GM18520 (cell line): ENCODE measurements around the gene MTUS2.

Experiments
- ATAC-seq: cut with Tn5 transposase; IDR thresholded peaks from one replicate; pipeline ENCODE4 v1.9.1; 2021; ENCODE audit not compliant: unreplicated experiment

The MTUS2 gene

GRCh38 chr13:29515372-29515771 is 695.2 kb downstream of the MTUS2 start:
- no peak for ATAC-seq

DNA sequence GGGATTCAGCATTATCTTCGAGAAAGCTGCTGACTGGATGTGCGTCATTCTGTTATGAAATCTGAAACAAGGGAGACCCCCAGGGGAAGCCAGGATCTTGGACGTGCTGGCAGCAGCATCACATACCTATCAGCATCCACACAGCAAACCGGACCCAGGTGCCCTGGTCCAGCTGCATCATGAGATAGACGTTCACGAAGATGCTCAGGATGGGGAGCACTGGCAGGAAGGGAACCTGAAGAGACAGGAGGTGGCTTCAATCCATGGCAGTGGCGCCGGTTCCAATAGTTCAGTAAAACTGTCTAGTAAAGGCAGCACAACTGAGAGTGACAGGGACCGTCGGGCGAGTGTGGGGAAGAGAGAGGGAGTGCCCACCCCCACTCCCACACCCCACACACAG is 695.9 kb downstream of the MTUS2 start:
- no peak for ATAC-seq

- no peak for ATAC-seq
Measured at GRCh38 chr13:29516880-29517279, 696.7 kb downstream of the MTUS2 start.

- ATAC-seq = no peak
Measured at GRCh38 chr13:29519921-29520320, 699.8 kb downstream of the MTUS2 start.

- ATAC-seq = no peak
Measured at GRCh38 chr13:29520671-29521070, 700.5 kb downstream of the MTUS2 start.

DNA sequence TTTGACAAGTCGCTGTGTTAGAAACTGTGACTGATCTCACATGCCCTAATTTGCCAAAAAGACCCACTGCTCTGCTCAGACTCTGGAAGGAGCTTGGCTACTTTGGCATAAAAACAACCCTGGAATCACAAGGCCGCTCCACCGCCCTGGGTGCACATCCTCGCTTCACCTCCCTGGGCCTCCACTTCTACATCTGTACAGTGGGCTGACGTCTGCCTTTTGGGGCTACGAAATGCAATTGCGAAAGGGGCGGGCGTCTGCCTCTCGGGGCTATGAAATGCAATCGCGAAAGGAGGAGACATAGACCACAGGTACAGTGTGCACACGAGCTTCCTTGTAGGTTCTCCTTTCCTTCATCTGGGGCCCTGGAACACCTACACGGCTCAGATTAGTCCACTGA is 701.2 kb downstream of the MTUS2 start:
- no peak for ATAC-seq

DNA sequence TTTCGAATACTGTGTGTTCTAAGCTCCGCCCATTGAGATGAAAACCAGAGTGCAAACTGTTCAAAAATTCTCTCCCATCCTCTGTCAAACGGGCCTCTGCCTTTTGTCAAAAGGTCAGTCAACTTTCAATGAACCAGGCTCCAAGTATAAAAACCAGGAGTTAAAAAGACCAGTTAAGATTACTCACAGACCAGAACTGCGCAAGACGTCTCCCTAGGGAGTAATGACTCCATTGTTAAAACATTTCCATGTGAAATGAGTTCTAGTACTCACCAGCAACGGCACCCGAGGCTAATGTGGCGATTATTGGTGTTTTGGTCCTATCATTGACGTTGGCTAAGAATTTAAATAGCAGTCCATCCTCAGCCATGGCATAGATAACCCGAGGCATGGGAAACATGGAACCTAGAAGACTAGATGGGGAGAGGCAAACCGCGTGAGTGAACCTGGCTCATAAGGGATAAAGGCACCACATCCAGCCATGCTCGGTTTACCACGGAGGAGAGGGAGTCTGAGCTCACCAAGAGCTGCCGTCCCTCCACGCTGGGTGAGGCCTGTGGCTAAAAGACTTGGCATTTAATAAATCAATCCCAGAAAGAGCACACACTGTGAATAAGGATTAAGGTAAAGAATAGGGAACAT is 702.0 kb downstream of the MTUS2 start:
- no peak for ATAC-seq

DNA sequence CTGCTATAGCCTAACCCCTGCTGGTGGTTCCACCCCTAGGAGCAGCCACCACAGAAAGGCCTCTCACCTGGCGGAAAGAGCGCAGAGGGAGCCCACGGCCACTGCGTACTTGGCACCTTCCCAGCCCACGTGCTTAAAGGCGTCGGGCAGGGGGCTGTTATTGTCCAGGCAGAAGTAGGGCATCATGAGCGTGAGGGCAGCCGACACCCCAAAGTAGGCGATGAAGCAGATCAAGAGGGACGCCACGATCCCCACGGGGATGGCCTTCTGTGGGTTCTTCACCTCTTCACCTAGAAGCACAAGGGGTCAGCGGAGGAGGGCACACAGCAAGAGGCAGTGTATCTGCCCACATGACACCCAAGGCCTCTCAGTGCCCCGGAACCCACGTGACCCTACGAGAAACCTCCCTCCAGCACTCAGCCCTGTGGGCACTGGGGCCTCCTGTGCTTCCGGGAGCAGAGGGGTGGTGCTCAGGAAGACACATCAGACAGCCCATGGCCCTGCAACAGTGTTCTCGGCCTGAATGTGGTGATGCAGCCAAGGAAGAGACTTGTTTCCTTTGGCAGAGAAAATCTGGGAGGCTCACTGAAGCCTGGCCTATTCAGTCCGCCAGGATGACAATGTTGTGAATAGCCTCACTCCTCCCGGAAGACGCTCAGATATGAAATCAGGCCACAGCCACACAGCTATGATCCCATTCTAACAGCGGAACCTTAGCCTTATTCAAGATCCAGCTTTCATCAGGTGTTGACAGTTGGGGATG is 703.2 kb downstream of the MTUS2 start:
- no peak for ATAC-seq

DNA sequence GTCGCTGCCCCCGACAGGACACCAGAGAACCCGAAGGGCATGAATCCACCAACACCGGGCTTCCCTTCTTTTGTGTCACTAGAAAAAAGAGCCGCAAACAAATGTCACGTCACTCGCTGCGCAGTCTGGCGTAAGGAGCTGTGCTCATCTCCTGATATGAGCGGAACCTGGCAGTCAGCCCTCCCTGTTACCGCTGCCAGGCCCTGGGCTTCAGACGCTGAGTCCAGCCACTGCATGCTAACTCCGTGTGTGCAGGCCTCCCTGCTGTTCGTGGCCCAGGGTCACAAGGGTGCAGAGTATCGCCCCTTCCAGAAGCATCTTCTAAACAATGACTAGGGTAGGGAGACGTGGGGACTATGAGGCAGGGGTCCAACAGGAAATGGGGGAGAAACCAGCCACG is 704.0 kb downstream of the MTUS2 start:
- no peak for ATAC-seq

- ATAC-seq = no peak
Measured at GRCh38 chr13:29524641-29525040, 704.5 kb downstream of the MTUS2 start.

GRCh38 chr13:29525757-29526156 is 705.6 kb downstream of the MTUS2 start:
- ATAC-seq = no peak

GRCh38 chr13:29526741-29527140 is 706.6 kb downstream of the MTUS2 start:
- ATAC-seq = no peak

GRCh38 chr13:29527511-29527910 is 707.4 kb downstream of the MTUS2 start:
- no peak for ATAC-seq

- no peak for ATAC-seq
Measured at GRCh38 chr13:29527916-29528315, 707.8 kb downstream of the MTUS2 start.

DNA sequence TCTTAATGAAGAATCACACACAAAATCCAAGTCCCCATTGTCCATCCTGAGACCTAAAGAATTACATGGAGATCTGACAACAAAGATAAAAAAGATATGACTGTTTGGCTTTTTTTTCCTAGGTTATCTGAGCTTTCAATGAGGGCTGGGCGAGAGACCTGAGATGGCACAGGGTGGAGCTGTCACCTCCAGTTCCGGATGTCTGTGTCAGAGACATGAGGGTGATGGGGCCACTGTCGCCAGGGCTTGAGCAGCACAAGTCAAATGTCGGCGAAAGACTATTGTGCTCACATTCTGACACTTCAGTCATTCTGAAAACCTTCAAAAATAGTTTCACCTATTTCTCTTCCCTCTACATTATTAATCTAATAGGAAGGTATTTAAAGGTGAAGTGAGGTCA is 709.6 kb downstream of the MTUS2 start:
- no peak for ATAC-seq

DNA sequence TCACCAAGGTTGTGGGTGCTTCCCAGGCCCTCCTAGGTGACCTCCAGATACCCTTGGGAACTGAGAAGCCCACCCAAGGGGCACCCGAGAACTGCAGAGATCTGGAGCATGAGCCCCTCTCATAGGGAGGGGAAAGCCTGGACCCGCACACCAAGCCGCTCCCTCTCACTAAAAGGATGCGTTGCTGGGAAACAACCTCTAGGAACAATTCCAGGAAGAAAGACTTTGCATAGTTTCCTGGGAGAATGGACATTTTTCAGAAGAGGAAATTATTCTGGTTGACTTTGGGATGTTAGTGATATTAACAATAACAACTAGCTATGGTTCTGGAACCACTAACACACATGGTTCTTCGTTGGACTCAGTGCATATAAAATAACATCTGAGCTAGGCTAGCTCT is 710.8 kb downstream of the MTUS2 start:
- ATAC-seq = no peak

DNA sequence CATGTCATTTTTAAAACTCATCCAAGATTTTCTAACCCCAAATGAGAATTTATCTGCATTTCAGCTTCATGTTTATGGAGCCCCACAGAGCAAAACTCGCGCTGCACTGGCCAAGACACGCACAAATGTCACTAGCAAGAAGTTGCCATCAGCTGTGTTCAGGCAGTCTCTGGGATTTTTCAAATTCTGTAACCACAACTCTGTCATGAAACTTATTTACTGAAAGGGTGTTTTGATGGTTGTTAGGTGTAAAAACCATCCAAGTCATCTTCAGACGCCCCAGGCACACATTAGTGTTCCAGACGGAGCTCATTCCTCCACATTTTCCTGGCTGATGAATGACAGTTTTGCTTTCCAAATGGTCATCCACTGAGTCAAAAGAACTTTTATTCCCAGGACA is 712.0 kb downstream of the MTUS2 start:
- ATAC-seq = no peak

DNA sequence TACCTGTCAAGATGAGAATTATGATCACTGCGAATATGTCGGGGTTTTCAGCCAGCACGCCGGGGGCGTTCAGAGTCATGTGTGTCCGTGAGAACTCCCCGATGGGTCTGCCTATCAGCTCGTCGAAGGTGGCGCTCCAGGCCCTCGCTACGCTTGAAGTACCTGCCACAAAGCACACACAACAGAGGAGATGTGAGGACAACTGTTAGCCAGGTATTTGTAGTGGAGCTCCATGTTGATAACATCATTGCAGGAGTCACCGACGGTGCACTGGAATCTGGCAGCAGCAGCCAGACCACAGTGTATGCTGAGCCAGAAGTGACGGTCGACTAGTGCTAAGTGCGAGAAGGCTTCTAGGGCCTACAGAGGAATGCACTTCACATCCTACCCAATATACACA is 712.7 kb downstream of the MTUS2 start:
- no peak for ATAC-seq

DNA sequence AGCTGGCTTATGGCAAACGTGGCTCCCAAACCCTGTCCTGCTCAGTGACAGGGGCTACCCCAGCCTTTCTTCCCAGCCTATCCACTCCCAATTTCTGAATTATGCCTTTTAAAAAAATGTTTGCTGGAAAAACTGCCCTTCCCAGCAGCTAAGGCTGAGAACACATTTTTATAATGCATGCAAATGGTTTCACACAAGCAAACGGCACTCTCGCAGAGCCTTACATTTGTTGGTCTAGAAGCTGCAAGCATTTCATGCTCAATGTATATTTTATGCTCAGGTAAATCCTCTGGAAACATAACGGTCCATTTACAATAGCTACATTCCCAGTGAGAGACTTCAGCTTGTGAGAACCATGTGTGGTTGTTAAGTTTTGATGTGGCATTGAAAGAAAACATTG is 713.9 kb downstream of the MTUS2 start:
- no peak for ATAC-seq

DNA sequence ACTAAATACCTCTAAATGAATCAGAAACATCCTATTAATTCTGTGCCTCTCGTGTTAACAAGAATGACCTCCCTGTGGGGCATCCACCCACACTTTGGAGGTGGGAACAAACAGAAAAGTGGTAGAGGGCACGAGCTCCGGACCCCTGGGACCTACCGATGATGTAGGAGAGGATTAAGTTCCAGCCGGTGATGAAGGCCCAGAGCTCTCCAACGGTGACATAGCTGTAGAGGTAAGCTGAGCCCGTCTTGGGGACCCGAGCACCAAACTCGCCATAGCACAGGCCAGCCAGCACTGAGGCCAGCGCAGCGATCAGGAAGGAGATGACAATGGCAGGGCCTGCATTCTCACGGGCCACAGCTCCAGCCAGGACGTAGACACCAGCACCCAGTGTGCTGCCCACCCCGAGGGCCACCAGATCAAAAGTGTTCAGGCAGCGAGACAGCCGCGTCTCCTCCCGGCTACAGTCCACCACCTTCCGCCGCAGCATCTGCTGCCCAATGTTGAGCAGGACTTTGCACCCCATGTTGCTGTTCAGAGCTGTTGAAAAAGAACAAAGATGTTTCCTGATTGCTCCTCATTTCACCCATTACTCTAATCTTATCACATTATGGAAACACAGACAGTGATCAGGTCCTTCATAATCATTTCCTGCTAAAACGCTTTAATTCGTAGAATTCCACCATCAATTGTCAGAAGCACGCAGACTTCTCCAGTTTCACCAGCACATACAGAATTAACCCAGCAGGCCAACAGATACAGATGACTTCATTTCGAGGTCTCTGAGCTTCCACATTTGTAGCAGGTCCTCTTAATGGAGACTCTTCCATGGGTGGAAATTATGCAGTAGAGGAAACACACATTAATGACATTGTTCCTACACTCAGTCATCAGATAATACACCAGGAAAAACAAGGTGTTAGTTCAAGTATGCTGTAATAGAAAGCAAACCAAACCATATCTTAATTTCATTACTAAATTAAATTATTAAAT is 715.8 kb downstream of the MTUS2 start:
- no peak for ATAC-seq

DNA sequence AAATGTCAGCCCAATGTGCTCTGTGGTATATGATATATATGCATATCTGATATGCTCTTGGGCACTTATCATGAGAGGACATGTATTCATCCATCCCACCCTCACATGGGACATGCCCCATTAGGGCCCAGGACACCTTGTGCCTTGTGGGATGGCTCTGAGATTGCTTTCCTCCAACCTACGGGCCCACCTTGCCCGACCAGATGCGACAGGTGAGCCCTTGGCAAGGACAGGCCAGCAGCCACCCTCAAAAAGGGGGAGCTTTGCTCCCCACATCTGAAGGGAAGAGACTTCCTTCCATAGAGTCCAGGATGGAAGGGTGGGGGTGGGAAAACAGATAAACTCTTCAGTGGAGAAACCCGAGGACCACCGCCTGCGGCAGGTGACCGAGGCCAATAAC is 716.7 kb downstream of the MTUS2 start:
- ATAC-seq = no peak
